GM12865 (cell line): ENCODE results near the gene ASAH2.
"Not testable (repeated sequence)": the region's sequence is repeated elsewhere in the genome, so short reads cannot be mapped to it uniquely, and the experiment has no call there.

ENCODE experiments used
- DNase-seq: peaks from one replicate; pipeline ENCODE4 v3.0.0; 2010; ENCODE audit warnings: low read depth
- H3K4me3 ChIP-seq: 2 replicates; pipeline ENCODE4 v1.5.1; 2011; ENCODE audit warnings: mild to moderate bottlenecking, low read depth, low read length, control low read depth
- CTCF ChIP-seq: IDR thresholded peaks from 2 replicates; pipeline ENCODE4 v1.5.1; 2011; ENCODE audit warnings: low read length, control low read depth, low read depth, inconsistent platforms; ENCODE audit not compliant: insufficient read depth; ENCODE audit errors: missing control alignments

Gene ASAH2

GRCh38 chr10:50250096-50250854 is 1.0 kb downstream of the ASAH2 start:
- no peak overlapping the region for H3K4me3 ChIP-seq
- no peak for TF ChIP-seq CTCF
- DNase-seq, result no peak

DNA sequence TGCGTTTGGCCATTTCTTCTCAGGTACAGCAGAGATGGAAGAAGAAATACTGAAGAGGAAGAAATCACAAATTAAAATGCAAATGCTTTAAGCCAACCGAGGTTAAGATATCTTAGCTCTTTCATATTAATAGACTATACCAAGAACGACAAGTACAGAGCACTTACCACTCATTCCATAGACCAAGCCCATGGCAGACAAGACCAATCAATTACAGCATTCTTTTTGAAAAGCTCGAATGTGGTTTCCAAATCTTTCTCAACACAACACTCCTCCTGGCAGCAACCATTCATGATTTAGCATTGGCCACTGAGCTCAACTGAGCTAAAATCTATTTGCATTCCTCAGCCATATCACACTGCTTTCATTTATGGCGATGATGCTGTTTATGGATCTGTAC is 2.7 kb downstream of the ASAH2 start:
- no peak for DNase-seq
- no peak overlapping the region for H3K4me3 ChIP-seq
- TF ChIP-seq CTCF, result no peak

- no peak for TF ChIP-seq CTCF
- DNase-seq, result no peak
- no peak overlapping the region for H3K4me3 ChIP-seq
These were observed 3.3 kb downstream of the ASAH2 start for GRCh38 chr10:50248062-50248461.

DNA sequence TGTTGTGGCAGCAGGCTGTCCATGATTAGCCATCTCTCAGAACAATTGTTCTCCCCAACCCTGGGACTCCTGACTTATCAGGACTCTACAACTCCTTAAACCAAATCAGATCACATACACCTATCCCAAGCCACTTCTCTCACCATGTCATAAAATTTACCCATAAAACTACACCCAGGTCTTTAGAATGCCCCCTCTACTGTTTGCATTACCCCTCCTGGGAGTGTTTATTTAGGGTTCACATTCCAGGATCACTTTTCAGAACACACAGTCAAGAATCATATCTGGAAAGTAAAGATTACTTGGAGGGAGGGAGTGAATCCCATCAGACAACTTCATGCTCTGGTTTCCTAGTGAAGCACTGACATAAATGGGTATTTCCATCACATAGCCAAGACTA is 7.1 kb downstream of the ASAH2 start:
- no peak for DNase-seq
- H3K4me3 ChIP-seq, result no peak overlapping the region
- TF ChIP-seq CTCF, result no peak

DNA sequence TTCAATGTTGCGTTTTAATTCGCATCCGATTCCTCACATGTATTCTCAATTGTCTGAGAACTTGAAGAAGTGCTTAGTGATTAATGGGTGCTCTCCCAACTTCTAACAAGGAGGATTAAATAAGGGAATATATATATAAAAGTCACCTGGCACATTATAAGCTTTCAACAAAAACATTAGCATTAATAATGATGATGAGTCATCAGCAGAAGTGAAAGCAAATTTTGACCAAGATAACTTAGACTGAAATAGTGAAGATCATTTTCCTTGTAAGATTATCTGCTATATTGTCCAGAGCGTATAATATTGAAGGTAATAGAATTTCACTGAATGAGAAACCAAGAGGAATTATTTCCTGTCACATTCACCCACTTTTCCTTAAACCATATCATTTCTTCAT is 8.5 kb downstream of the ASAH2 start:
- DNase-seq, result no peak
- no peak overlapping the region for H3K4me3 ChIP-seq
- TF ChIP-seq CTCF, result no peak

GRCh38 chr10:50241478-50241877 is 9.8 kb downstream of the ASAH2 start:
- DNase-seq, H3K4me3 ChIP-seq: not testable (repeated sequence)

GRCh38 chr10:50234486-50234885 is 16.8 kb downstream of the ASAH2 start:
- no peak for DNase-seq

More at GRCh38 chr10:50234486-50234885, 16.8 kb downstream of the ASAH2 start:
- no peak for TF ChIP-seq CTCF
- H3K4me3 ChIP-seq, result no peak overlapping the region
